CD4-positive, alpha-beta T cell treated with Interleukin-15 for 4 hours (primary cell): ENCODE results near the gene CBLC.
"Not testable (repeated sequence)": the region's sequence is repeated elsewhere in the genome, so short reads cannot be mapped to it uniquely, and the experiment has no call there.

ENCODE experiments used
- DNase-seq: peaks from one replicate; pipeline ENCODE4 v3.0.0-alpha.2; 2020; ENCODE audit warnings: low spot score

The CBLC gene

GRCh38 chr19:44765033-44765948 is 12.4 kb upstream of the CBLC start:
- no peak for DNase-seq

- no peak for DNase-seq
These were observed 11.7 kb upstream of the CBLC start for GRCh38 chr19:44765949-44766335.

DNA sequence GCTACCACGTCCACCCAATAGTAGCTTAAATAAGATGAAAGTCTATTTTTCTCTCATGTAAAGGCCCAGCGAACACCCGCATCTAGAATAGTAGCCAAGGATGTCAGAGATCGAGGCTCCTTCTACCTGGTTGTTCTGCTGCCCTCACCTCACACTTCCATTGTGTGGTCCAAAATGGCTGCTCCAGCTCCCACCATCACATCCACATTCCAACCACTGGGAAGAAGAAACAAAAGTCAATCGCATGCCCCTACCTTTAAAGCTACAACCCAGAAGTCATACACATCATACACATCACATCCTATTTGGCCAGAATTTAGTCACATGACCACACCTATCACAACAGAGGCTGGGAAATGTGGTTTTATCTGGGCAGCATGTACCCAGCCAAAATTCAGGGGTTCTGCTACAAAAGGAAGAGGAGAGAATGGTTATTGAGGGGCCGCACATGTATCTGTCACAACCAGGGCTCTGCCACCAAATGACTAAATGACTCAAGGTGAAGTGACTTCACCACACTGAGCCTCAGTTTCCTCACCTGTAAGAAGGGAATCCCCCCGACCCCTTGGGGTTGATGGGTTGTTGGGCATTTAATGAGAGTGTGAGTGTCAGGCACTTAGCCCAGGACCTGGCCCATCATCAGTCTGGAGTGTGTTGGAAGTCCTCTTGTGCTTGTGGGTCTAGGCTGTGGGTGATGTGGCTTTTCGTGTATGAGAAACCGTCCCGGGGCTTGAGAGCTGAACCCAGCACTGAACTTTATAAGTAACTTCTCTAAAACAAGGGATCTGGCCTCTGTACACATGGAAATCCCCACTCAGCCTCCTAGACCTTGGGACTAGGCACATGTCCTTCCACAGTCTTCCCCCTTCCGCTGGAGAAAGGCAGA is 10.2 kb upstream of the CBLC start:
- no peak for DNase-seq

DNA sequence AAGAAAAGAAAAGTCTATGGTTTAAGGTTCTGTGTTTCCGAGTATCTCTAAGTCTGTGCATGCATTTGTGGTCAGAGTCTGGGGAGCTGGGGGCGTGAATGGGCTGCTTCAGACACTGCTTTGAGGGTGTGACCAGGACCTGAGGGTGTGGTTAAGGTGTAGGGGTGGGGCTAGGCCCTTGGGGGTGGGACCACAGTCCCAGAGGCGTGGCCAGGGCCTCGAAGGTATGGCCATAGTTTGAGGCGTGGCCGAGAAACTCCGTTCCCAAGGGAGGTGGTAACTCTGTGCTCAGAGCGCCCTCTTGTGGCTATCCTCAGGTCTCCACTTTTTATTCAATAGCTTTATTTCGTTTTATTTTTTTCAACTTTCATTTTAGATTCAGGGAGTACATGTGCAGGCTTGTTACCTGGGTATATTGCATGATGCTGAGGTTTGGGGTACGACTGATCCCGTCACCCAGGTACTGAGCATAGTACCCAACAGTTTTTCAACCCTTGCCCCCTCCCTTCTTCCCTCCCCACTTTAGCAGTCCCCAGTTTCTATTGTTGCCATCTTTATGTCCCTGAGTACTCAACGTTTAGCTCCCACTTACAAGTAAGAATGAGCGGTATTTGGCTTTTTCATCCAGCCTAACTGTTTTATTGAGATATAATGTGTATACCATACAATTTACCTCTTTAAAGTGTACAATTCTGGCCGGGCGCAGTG is 7.0 kb upstream of the CBLC start:
- DNase-seq = peak; percentile 100

DNA sequence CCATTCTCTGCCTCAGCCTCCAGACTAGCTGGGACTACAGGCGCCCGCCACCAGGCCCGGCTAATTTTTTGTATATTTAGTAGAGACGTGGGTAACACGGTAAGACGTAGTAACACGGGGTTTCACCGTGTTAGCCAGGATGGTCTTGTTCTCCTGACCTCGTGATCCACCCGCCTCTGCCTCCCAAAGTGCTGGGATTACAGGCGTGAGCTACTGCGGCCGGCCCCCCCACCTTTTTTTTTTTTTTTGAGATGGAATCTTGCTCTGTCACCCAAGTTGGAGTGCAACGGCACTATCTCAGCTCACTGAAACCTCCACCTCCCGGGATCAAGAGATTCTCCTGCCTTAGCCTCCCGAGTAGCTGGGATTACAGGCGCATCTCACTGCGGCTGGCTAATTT is 5.5 kb upstream of the CBLC start:
- DNase-seq = not testable (repeated sequence)

DNA sequence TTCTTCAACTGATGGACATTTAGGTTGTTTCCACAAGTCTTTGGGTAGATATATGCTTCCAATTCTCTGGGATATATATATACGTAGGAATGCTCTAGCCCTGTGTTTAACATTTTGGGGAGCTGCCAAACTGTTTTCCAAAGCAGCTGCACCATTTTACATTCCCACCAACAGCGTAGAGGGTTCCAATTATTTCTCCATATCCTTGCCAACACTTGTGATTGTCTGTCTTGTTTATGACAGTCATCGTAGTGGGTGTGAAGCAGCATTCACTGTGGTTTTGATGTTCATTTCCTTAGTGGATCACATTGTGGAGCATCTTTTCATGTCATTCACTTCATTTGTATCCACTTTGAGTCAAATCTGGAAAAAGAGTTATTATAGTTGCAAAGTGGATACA is 4.7 kb upstream of the CBLC start:
- DNase-seq = no peak

GRCh38 chr19:44775676-44776240 is 1.9 kb upstream of the CBLC start:
- no peak for DNase-seq

- no peak for DNase-seq
These were observed 1.1 kb upstream of the CBLC start for GRCh38 chr19:44776402-44777096.

DNA sequence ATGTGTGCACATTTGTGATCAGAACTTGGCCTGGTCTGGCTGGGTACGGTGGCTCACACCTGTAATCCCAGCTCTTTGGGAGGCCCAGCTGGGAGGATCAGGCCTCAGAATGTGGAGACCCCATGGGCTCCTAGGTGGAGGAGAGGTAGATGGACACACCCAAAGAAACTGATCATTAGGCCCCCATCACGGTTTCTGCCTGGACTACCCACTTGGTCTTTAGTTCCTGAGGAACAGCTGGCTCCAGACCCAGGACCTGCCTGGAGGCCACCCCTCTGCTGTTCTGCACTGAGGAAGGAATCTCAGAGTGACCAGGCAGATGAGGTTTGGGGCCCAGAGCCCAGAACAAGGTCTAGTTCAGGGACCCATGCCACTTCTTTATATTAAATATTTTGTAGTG is 1.5 kb downstream of the CBLC start:
- DNase-seq = no peak

DNA sequence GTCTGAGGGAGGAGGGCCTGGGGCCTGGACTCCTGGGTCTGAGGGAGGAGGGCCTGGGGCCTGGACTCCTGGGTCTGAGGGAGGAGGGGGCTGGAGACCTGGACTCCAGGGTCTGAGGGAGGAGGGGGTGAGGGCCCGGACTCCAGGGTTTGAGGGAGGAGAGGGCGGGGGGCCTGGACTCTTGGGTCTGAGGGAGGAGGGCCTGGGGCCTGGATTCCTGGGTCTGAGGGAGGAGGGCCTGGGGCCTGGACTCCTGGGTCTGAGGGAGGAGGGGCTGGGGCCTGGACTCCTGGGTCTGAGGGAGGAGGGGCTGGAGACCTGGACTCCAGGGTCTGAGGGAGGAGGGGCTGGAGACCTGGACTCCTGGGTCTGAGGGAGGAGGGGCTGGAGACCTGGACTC is 4.0 kb downstream of the CBLC start:
- not testable (repeated sequence) for DNase-seq

GRCh38 chr19:44782729-44783128 is 5.0 kb downstream of the CBLC start:
- no peak for DNase-seq

DNA sequence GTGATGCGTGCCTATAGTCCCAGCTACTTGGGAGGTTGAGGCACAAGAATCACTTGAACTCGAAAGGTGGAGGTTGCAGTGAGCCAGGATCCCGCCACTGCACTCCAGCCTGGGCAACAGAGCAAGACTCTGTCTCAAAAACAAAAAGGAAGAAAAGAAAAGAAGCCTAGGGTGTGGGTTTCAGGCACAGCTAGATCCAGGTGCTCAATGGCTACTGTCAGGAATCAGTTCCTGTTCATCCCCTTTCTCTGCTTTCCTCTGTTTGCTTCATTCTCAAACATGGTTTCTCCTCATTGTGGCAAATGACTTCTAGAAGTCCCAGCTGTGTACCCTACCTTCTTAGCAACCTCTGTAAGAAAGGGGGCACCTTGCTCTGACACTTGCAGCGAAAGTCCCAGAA is 5.9 kb downstream of the CBLC start:
- DNase-seq = no peak

GRCh38 chr19:44785271-44785670 is 7.6 kb downstream of the CBLC start:
- no peak for DNase-seq

- no peak for DNase-seq
These were observed 8.3 kb downstream of the CBLC start for GRCh38 chr19:44785993-44786392.

GRCh38 chr19:44788971-44789370 is 11.3 kb downstream of the CBLC start:
- no peak for DNase-seq

GRCh38 chr19:44789943-44790483 is 12.3 kb downstream of the CBLC start:
- DNase-seq = no peak

DNA sequence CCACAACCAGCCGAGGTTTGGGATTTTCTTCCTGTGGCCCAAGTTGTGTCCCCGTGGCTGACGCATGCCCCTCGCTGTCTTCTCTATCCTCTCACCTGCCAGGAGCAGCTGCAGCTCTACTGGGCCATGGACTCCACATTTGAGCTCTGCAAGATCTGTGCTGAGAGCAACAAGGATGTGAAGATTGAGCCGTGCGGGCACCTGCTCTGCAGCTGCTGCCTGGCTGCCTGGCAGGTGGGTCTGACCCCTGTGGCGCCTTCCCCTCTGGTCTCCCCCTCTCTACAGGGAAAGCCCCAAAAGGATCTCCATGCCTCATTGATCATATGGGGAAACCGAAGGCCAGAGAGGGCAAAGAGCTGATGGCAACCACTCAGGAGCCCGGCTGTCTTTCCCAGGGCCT is 14.6 kb downstream of the CBLC start:
- no peak for DNase-seq

- no peak for DNase-seq
These were observed 16.9 kb downstream of the CBLC start for GRCh38 chr19:44794610-44795009.

DNA sequence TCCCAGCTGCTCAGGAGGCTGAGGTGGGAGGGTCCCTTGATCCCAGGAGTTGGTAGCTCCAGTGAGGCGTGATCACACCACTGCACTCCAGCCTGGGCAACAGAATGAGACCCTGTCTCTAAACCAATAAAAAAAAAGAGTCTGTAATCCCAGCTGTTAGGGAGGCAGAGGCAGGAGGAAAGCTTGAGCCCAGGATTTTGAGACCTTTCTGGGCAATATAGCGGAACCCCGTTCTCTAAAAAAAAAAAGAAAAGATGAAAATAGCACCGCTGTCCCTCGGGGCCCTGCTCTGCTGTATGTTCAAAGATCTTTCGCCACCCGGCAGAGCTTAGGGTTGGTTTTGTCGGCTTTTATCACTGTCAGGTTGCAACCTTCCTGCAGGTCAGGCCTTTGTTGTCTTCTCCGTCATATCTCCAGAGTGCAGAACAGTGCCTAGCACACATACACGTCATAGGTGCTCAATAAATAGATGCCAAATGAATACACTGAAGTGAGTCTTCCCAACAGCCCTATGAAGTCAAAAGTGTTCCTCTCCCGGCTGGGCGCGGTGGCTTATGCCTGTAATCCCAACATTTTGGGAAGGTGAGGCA is 17.8 kb downstream of the CBLC start:
- DNase-seq = no peak

DNA sequence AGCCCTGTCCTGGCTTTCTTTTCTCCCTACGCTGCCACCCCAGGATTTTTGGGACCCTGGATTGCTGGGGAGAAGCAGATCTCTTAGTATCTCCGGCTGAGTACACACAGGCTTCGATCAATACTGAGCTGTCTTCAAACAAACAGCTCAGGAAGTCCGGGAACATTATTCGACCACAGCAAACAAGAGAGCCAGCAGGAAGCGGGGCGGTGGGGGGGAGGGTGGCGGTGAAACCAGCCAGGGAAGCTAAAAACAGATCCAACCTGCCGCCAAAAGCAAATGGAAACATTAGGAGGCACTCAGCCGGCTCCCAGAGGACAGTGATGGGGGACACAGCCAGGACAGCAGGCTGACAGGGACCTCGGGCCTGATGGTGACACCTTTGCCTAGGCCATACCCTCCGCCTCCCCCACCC is 19.0 kb downstream of the CBLC start:
- peak; percentile 1 for DNase-seq
